Duodenal mucosa (tissue), 2 donors: ENCODE data around the gene EVC.

ENCODE experiments used
- H3K27ac ChIP-seq: one replicate; pipeline ENCODE4 v1.7.0; 2013; ENCODE audit warnings: low read depth, low read length
- H3K27me3 ChIP-seq, 2 donors: one replicate each; pipeline ENCODE4 v1.7.0; 2013; ENCODE audit warnings: low read length in 2 of 2, control low read depth in 1 of 2; ENCODE audit not compliant: insufficient read depth in 2 of 2, control insufficient read depth in 1 of 2
- H3K36me3 ChIP-seq, 2 donors: one replicate each; pipeline ENCODE4 v1.7.0; 2013; ENCODE audit warnings: low read length in 2 of 2, control low read depth in 1 of 2; ENCODE audit not compliant: insufficient read depth in 2 of 2, control insufficient read depth in 1 of 2
- H3K4me1 ChIP-seq, 2 donors: one replicate each; pipeline ENCODE4 v1.7.0; 2013; ENCODE audit warnings: low read length in 2 of 2, control low read depth in 1 of 2; ENCODE audit not compliant: insufficient read depth in 2 of 2, control insufficient read depth in 1 of 2
- H3K4me3 ChIP-seq, 2 donors: one replicate each; pipeline ENCODE4 v1.7.0; 2013; ENCODE audit warnings: low read length in 2 of 2, low read depth in 1 of 2
- H3K9ac ChIP-seq, 2 donors: one replicate each; pipeline ENCODE4 v1.7.0; 2013; ENCODE audit warnings: low read length in 2 of 2, low read depth in 1 of 2
- H3K9me3 ChIP-seq, 2 donors: one replicate each; pipeline ENCODE4 v1.7.0; 2013; ENCODE audit warnings: low read length in 2 of 2, control low read depth in 1 of 2; ENCODE audit not compliant: control insufficient read depth in 1 of 2

EVC gene

DNA sequence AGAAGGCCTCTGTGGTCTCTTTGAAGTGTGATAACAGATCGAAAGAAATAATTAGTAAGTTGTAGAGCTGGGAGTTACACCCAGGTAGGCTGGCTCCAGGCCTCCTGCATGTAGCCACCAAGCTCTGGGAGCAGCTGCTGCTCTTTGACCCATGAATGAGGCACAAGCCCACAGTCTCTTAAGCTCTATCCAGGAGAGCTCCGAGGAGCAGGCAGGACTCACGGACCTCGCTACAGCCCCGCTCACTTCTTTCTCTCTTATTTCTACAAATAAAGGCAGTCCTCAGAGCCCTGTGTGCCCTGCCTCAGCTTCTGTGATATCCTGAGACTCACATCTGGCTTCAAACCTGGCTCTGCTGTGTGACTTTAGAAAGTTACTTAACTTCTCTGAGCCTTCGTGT, 86.9 kb downstream of the EVC start:
- Histone ChIP-seq H3K36me3 (no peaks in the 10 kb centered on the region), H3K9me3 (no peaks in the 10 kb centered on the region), H3K4me1 (no peaks in the 10 kb centered on the region), H3K4me3 (no peak overlapping the region), H3K9ac (no peak overlapping the region), H3K27ac (no peak overlapping the region), H3K27me3 (no peaks in the 10 kb centered on the region)

DNA sequence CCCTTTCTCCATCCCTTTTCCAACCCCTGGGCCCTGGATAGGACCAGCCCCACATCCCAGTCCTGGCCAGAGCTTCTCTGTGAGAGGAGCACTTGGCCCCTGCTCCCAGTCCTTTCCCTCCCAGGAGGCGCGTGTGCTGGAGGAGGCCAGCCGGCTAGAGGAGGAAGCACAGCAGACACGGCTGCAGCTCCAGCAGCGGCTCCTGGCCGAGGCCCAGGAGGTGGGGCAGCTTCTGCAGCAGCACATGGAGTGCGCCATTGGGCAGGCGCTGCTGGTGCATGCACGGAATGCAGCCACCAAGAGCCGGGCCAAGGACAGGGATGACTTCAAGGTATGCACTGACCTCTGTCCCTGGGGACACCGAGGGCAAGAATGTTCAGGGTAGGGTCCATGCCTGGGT, 87.5 kb downstream of the EVC start:
- Histone ChIP-seq H3K9me3 (no peaks in the 10 kb centered on the region), H3K27ac (no peak overlapping the region), H3K9ac (no peak overlapping the region), H3K4me3 (no peak overlapping the region), H3K36me3 (no peaks in the 10 kb centered on the region), H3K4me1 (no peaks in the 10 kb centered on the region), H3K27me3 (no peaks in the 10 kb centered on the region)

DNA sequence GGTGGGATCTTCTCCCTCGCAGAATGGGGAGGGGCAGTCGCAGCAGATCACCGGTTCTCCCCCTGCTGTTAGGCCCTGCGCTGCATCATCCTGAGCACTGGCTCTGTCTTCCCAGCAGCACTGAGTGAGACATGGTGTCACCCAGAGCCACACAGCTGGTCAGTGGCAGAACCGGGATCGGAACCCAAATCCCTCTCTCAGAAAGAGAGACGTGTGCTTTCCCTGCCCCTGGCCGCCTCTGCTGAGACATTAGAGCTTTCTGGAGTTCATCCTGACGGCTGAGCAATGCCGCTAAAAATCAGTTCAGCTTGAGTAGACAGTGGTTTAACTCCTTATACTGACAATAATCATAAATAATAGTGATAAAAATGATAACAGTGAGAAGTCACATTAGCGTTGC, 87.9 kb downstream of the EVC start:
- Histone ChIP-seq H3K36me3 (no peaks in the 10 kb centered on the region), H3K4me3 (no peak overlapping the region), H3K27ac (no peak overlapping the region), H3K4me1 (no peaks in the 10 kb centered on the region), H3K9me3 (no peaks in the 10 kb centered on the region), H3K27me3 (no peaks in the 10 kb centered on the region), H3K9ac (no peak overlapping the region)

DNA sequence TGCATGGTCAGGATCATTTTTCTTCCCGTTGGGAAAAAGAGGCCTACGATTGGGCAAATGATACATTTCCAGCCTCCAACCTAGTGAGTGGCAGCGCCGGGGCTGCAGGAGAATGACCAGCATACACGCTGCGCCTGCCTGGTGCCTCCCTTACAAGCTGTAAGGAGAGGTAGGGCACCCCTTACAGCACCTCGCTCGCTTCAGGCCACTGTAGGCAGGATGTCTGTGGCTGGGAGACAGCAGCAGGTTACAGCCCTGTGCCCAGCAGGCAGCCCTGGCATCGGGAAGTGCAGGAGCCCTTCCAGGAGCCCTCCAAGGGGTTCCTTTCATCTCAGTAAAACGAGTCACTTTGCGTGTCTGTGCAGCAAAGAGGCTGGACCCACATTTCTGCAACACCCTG, 88.4 kb downstream of the EVC start:
- Histone ChIP-seq H3K27ac (no peak overlapping the region), H3K4me3 (no peak overlapping the region), H3K27me3 (no peaks in the 10 kb centered on the region), H3K4me1 (no peaks in the 10 kb centered on the region), H3K9me3 (no peaks in the 10 kb centered on the region), H3K36me3 (no peaks in the 10 kb centered on the region), H3K9ac (no peak overlapping the region)

DNA sequence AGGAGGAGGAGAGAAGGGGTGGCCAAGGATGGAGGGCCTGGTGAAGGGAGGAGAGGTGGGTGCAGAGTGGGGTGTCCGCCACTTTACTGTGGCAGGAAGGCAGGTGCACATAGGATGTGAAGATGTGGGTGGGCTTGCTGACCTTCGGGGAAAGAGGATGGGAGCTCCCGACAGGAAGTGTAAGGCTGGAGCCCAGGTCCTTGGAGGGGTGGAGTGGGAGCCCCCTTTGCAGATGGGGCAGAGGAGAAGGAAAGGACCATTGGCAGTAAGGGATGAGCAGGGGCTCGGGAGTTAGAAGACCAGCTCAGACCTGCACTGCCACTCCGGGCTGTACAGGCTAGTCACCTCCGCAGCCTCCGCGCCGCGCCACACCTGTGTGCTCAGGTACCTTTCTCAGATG, 89.5 kb downstream of the EVC start:
- Histone ChIP-seq H3K4me3 (no peak overlapping the region), H3K27ac (no peak overlapping the region), H3K36me3 (no peaks in the 10 kb centered on the region), H3K9ac (no peak overlapping the region), H3K27me3 (no peaks in the 10 kb centered on the region), H3K9me3 (no peaks in the 10 kb centered on the region), H3K4me1 (no peaks in the 10 kb centered on the region)

DNA sequence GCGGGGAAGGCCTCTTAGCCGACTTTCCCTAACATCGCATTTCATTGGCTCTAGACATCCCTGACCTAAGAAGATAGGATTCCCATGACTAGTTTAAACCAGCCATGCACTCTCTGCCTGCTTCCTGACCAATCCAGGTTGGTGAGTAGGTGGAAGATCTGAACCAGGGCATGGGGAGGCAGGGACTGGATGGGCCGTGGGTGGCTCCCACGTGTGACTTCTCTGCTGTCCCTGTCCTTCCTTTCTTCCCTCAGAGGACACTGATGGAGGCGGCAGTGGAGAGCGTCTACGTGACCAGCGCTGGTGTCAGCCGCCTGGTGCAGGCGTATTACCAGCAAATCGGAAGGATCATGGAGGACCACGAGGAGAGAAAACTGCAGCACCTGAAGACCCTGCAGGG, 90.7 kb downstream of the EVC start:
- Histone ChIP-seq H3K27me3 (no peaks in the 10 kb centered on the region), H3K4me1 (no peaks in the 10 kb centered on the region), H3K9me3 (no peaks in the 10 kb centered on the region), H3K9ac (no peak overlapping the region), H3K27ac (no peak overlapping the region), H3K36me3 (no peaks in the 10 kb centered on the region), H3K4me3 (no peak overlapping the region)

DNA sequence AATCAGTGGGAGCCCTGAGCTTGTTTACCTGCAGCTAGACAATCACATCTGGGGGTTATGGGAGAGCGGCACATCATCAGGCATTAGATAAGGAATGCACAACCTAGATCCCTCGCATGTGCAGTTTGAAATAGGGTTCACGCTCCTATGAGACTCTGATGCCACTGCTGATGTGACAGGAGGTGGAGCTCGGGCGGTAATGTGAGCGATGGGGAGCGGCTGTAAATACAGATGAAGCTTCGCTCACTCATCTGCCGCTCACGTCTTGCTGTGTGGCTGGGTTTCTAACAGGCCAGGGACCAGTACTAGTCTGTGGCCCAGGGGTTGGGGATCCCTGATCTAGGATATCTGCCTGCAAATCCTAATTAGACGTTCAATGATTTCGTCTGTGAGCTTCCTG, 91.6 kb downstream of the EVC start:
- no peaks in the 10 kb centered on the region for H3K36me3 ChIP-seq

DNA sequence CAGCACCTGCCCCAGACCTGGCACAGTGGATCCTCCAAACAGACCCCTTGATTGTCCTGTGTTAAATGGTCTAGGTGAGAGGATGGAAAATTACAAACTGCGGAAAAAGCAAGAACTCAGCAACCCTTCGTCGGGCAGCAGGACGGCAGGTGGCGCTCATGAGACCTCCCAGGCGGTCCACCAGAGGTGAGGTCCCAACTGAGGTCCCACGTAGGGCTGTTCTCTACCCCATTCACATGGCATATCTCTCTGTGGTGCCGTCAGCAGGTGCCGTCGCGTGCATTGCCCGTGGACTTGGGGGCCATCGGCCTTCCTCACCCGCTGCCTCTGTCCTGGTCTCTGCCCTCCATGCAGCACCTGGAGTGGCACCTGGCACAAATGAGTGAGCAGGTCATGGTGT, 93.7 kb downstream of the EVC start:
- Histone ChIP-seq H3K27ac (no peak overlapping the region), H3K4me1 (no peaks in the 10 kb centered on the region), H3K9ac (no peak overlapping the region), H3K27me3 (no peaks in the 10 kb centered on the region), H3K9me3 (no peaks in the 10 kb centered on the region), H3K36me3 (no peaks in the 10 kb centered on the region), H3K4me3 (no peak overlapping the region)

More for the DNA sequence above, 91.6 kb downstream of the EVC start:
- Histone ChIP-seq H3K4me3 (no peak overlapping the region), H3K9ac (no peak overlapping the region), H3K4me1 (no peaks in the 10 kb centered on the region), H3K27ac (no peak overlapping the region), H3K9me3 (no peaks in the 10 kb centered on the region), H3K27me3 (no peaks in the 10 kb centered on the region)

DNA sequence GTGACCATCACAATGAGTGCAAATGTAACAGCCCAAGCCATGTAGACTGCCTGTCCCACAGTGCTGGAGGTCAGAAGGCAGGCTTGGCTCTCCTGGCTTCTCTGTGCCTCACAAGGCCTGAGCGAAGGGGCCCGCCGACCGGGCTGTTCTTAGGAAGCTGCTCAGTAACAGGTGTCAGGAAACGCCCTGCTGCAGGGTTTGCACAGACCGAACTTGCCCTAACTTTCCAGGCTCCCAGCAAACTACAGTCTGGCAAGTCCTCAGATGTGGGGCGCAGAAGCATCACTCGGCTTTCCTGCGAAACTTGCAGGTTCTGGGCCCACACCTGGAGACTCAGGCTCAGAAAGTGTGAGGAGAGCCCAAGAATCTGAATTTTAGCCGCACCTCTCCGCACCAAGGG, 94.3 kb downstream of the EVC start:
- no peak overlapping the region for H3K4me3 ChIP-seq
- no peaks in the 10 kb centered on the region for H3K27me3 ChIP-seq
- no peaks in the 10 kb centered on the region for H3K4me1 ChIP-seq
- no peak overlapping the region for H3K27ac ChIP-seq
- H3K9me3 ChIP-seq: no peaks in the 10 kb centered on the region
- no peaks in the 10 kb centered on the region for H3K36me3 ChIP-seq
- no peak overlapping the region for H3K9ac ChIP-seq

DNA sequence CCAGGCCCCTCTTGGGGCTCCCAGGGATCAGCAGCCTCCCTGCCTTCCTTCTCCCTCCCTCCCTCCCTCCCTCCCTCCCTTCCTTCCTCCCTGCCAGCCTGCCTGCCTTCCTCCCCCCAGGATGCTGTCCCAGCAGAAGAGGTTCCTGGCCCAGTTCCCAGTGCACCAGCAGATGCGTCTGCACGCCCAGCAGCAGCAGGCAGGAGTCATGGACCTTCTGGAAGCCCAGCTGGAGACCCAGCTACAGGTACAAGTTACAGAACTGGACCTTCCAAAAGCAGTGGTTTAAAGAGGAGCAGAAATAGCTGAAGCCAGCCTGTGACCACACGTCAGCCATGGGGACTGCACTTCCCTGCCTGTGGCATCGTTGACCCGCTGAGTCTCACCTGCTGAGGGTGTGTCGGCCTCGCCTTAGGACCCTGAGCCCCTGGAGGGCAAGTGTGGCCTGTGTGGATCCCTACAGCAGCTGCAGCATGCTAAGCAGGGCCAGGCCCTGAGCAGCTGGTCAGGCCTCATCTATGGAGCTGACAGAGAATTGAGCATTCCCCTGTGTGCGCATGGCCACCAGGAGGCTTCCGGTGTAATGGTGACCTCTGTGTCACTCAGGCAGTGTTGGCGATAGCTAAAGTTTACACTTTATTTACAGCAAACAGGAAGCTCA, 97.2 kb downstream of the EVC start:
- no peaks in the 10 kb centered on the region for H3K4me1 ChIP-seq

More for the DNA sequence above, 97.2 kb downstream of the EVC start:
- no peaks in the 10 kb centered on the region for H3K27me3 ChIP-seq
- H3K36me3 ChIP-seq: no peaks in the 10 kb centered on the region
- H3K9ac ChIP-seq: no peak overlapping the region
- no peak overlapping the region for H3K27ac ChIP-seq
- H3K4me3 ChIP-seq: no peak overlapping the region
- no peaks in the 10 kb centered on the region for H3K9me3 ChIP-seq
